Cardiac septum (tissue), 1 donor: ENCODE results near the gene HJURP. TPM values are rescaled to one million over a fixed set of nuclear protein-coding genes. Genes with fewer than 3 reads are reported as not detected.
A peak's percentile ranks its signal among the peaks of the same experiment; 100 is the strongest.

Experiments
- DNase-seq: peaks from one replicate; pipeline ENCODE4 v3.0.0-alpha.2; 2020; ENCODE audit warnings: low spot score
- intact Hi-C: fragments of 100-400 bp; cut with DNase I; formaldehyde crosslinking; loops from one replicate; pipeline ENCODE4 v1.14.0; 2022
- total RNA-seq: library from RNA; stranded (reverse); fragmentation: NEBNext Ultra II Directional; extraction: Animal tissue kit (Norgen Biotek cat#: 25700); gene quantifications from one replicate; pipeline ENCODE4 v1.2.1, GENCODE V29; 2021
- donor health status: DM: no; HTN: no; CAD: no.

HJURP gene
- total RNA-seq, 1 donor from 2014 or later, result not detected

DNA sequence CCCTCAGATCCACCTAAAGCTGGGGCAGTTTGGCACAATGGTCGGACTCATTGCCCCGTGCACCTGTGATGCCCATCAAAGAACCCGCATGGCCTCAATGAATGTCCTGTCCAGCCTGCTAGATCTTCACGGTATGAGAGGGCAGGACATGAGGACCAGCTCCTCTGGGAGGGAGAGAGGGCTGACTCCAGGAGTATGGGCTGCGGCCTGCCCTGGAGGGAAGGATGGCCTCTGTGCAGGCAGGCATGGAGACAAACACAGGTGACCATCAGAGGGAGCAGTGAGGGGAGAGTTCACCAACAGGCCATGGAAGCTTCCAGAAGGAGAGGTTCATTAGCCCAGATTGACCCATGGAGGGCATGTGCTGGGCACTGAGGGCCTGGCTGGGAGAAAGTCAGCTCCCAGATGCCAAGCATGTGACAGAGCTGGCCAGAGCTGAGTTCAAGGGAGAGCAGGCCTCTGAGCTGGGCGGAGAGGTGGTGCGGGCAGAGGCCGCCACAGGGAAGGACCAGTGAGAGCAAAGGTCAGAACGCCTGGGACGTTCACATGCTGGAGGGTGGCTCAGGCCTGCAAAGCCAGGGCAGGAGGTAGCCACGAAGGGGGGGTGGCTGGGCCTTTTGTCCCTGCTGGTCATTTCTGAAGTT is 36.2 kb downstream of the HJURP start:
- intact Hi-C loops, result no loop called here
- DNase-seq, result peak; percentile 60

DNA sequence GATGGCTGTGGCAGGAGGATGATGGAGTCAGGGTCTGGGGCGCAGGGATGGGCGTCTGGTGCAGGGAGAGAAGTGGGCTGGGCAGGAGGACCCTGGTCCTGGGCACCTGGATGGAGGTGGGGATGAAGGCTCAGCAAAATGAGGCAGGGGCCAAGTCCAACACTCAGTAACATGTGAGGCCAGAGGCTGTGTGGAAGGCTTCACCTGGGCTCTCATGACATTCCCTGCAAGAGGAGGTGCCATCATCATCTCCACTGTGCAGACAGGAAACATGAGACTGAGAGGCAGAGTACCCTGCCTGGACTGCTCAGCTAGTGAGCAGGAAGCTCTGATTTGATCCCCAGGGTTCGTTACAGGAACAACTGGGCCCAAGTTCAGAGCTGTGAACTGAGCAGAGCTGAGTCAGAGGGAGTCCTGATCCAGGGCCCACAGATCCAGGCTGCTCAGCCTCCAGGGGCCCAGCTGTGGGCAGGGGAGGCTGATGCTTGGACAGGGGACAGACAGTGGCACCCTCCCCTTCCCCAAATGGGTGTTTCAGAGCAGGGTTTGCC is 36.9 kb downstream of the HJURP start:
- intact Hi-C loops, result no loop called here
- DNase-seq, result peak; percentile 53

DNA sequence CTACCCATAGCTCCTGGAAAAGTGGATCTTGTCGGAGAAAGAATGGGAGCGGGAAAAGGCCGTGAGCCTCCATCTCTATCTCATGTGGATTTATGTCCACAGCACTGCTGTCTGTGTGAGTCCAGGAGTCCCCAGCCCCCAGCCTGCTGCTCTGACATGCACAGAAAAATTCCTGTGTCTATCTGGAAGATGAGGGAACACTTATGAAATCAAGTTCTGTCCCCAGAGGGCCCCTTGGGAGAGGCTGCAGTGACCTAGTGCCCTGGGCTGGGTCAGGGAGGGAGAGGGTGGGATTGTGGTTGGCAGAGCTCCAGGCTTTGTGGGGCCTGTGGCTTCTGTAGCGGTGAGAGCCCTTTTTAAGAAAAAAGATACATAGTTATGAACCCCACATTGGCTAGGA is 37.6 kb downstream of the HJURP start:
- intact Hi-C loops, result no loop called here
- peak; percentile 63 for DNase-seq

DNA sequence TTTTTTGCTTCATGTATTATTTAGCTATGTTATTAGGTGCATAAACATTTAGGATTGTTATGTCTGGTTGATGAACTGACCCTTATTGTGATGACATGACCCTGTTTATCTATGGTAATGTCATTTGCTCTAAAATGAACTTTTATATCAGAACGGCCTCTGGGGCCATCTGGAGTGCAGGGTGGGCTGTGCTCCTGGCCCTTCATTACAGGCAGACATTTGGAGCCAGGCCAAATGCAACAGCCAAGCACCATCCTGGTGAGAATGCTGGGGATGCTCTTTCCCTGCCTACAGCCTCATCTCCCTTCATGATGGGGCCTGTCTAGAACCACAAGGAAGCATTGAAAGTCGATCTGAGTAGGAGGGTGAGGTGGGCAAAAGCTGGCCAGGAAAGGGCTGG is 38.0 kb downstream of the HJURP start:
- intact Hi-C loops, result no loop called here
- no peak for DNase-seq

GRCh38 chr2:233815861-233816260 is 38.5 kb downstream of the HJURP start:
- no peak for DNase-seq
- intact Hi-C loops, result no loop called here

DNA sequence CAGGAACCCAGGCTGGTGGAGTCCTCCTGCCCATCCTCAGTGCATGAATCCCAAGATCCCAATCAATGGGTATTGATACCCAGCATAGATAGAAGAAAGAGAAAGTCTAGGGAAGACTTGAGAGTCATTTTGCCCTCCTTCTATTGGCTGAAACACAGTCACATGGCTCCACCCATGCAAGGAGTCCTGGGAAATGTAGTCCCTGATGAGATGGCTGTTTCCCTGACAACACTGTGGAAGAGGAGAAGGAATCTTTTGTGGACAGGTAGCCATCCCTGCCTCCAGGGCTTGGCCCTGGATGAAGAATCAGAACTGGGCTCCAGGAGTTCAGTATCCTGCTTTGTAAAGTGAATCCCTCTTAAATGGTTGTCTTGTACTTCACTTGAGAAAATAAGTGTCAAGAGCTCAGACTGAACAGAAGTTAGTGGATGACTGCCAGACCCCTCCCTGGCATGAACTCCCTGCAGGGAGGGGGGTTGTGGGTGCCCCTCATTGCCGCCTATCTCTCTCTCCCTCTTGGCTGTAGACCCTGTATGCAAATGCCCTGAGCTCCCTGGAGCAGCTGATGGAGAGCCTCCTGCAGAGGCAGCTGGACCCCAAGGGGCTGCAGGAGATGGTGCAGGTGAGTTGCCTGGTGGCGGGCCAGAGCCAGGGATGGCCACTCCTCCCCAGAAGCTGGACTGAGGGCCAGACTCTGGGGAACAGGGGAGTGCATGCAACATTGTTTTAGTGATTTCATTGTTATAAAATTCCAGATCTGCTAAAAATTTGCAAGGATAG is 40.1 kb downstream of the HJURP start:
- DNase-seq, result peak; percentile 41
- intact Hi-C loops, result no loop called here

DNA sequence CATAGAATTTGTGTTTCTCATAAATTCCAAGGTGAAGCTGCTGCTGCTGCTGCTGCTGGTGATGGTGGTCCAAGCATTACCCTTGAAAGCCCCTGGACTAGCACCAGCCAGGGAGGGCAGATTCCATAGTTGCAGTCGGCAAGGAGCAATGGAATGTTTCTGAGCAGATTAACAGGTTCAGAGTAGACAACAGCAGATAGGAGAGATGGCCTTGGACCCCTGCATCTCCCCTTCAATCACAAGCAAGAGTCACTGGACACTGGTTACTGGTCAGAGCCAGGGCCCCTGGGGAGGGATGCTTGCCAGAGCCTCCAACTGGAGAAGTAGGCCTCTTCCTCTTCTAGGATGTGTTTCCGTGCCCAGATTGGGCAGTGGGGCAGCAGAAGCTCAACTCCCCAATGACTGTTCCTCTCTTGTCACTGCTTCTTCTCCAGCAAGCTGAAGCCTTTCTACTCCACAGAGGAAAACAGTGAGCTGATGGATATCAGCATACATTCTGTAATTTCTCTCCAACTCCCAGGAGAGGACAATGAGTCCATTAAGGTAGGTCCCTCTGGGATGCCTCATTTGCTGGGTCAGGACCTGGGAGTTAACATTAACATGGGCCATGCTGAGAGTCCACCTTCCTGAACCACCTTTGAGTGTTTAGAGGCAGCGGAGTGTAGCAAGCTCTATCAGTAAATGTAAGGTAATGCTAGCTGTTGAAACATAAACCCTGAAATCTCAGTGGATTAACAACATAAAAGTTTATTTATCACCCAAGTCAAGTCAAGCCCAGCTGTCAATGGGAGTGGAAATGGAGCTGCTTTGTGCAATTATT is 40.9 kb downstream of the HJURP start:
- peak; percentile 68 for DNase-seq
- intact Hi-C loops, result no loop called here

DNA sequence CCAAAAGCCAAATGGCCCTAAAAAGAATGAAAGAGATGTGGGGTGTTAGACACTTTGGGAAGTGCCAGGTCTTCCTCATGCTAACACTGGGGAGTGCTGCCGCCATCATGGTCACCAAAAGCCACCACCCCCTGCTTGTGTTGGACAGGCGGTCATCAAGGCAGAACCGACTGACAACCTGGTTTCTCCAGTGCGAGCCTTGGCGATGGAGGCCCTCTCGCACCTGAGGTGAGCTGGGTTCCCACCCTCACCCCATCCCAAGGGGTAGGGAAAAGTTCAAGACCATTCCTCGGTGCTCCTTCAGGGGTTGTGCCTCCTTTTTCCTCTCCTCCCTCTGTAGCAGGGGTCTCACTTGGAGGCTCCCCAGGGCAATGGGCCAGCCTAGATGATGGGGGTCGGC is 42.6 kb downstream of the HJURP start:
- intact Hi-C loops, result no loop called here
- peak; percentile 38 for DNase-seq

GRCh38 chr2:233811087-233811486 is 43.2 kb downstream of the HJURP start:
- intact Hi-C loops, result no loop called here
- peak; percentile 53 for DNase-seq

DNA sequence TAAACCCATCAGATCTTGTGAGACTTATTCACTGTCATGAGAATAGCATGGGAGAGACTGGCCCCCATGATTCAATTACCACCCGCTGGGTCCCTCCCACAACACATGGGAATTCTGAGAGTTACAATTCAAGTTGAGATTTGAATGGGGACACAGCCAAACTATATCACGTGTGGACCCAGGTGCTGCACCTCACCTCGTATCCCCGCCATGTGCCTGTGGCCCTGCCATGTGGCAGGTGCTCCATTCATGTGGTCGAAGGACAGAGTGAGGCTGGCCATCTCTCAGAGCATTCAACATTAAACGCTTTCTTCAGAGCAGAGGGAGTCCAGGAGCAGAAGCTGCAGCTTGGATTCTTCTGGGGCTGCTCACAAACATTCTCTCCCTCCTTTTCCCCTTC is 44.0 kb downstream of the HJURP start:
- no peak for DNase-seq
- intact Hi-C loops, result no loop called here

DNA sequence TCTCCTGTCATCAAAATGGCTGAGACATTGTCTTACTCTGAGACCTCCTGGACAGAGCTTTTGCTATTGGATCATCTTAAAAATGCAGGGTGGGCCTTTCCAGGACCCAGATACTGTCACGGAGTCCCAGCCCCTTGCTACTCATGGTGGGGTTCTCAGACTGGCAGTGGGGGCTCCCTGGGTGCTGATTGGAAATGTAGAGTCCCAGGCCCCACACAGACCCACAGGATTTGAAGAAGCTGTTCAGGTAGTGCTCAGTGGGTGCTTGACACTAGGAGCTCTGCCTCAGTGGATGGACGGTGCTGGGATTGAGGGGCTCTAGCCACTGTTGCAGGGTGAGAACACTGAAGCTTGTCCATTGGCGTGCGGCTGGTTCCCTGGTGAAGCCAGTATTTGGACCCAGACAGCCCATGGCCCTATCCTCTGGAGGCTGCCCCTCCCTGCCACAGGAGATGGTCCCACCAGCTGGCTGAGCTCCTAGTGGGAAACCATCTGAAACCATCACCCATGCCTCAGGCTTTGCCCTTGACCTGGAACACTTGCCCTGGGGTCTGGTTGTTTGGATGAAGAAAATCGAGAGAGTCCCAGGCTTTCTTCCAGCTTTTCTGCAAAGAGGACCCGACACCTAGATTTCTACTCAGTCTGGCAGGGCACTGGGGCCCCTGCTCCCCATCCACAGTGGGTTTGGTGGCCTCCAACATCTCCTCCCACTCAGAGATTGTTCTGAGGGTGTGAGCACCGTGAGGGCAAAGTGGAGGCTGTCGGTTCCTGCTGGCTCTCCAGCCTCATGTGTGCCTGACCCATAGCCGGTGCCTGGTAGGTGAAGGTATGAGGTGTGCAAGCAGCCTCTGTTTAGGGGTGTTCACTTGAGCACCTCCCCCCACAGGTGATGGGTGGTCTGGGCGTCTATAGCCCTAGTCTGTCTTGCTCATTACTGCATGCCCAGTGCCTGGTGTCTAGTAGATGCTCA is 46.1 kb downstream of the HJURP start:
- no peak for DNase-seq
- intact Hi-C loops, result no loop called here

GRCh38 chr2:233807215-233807865 is 47.0 kb downstream of the HJURP start:
- DNase-seq, result no peak
- intact Hi-C loops, result no loop called here

DNA sequence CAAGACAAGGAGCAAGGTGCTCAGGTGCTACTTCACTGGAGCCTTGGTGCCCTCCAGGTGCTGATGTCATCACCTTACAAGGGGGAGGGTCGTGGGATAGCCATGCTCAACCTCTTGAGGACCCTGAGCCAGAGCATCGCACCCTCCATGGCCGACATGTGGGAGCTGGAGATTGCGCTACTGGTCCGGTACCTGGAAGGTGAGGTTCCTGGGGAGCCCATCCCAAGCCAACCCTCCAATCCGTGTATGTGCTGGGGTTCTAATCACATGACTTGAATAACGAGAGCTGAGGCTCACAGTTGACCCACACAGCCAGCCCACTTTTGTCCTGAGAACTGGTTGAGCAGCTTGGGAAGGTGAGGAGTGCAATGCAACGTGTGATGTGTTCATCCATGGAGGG is 50.3 kb downstream of the HJURP start:
- intact Hi-C loops, result no loop called here
- DNase-seq, result no peak

DNA sequence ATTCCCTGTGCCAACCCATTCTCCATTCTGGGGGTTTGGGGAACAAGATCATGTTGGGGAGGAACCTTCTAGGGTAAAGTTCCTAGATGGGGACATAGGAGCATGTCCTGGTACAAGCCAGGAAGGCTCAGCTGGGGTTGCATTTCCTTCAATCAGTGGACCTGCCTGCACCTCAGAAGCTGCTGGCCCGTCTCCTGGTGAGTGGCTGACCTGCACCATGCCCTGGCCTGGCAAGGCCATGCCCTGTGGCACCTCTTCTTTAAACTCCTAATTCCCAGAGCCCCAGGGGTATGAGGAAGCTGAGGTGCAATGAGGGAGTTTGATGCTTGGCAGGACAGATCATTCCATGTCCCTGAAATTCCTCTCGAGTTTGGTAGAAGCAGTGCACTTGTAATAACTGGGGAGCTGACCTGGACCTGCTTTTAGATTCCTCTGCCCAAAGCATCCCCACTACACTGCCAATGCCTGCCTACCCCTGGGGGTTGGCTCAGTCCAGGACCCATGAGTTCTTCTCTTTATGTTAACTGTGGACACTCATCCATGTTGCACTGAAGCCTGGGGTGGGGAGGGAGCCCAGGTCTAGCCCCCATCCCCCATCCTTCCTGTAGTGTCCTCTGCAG is 50.9 kb downstream of the HJURP start:
- DNase-seq, result no peak
- intact Hi-C loops, result no loop called here

DNA sequence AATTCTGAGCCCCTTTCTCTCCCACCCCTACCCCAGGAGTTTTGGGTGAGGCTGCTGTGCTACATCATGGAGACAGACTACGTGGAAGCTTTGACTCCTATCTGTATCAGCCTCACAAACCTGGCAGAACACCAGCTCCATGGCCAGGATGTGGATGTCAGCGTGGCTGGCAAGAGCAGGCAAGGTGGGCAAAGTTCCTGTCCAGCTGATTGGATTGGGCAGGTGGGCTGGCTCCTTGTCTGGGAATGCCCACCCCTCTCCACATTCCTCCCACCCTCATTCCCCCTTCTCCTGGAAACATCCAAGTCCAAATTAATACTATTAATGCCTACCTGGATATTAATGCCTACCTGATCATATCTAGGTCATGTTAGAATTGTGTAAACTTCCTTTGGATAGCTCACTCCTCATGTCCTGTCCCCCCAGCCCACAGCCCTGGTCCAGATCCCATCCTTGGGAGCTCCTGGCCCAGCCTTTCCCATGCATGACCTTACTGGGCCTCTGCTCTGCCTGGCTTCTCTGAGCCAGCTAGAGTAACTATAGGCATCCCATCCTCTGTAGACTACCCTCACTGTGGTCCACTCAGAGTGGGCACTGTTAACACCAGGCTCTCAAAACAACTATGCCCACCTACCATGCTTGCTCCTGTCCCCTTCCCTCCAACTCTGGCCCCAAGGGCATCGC is 52.1 kb downstream of the HJURP start:
- no peak for DNase-seq
- intact Hi-C loops, result no loop called here

GRCh38 chr2:233801357-233802131 is 52.8 kb downstream of the HJURP start:
- intact Hi-C loops, result no loop called here
- DNase-seq, result no peak

DNA sequence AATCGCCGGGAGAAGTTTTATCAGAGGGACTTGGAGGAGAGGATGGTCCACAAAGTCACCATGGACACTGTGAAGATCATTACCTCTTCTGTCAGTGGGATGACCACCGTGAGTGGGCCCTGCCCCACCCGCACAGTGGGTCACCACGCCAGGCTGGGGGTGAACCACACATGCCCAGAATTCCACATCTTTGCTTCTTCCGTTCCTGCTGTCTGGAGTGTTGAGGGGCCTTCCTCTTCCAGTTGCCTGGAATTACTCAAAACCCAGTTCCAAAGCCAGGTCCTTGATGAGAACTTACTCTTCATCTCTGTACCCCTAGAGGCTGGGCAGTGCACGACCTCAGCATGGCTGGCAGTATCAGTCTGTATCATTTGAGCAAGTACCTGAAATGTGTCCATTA is 54.1 kb downstream of the HJURP start:
- no peak for DNase-seq
- intact Hi-C loops, result no loop called here
